ENCODE measurements around the gene C1orf53. TPM values are rescaled to one million over a fixed set of nuclear protein-coding genes. Genes with fewer than 3 reads are reported as not detected.
A peak's percentile ranks its signal among the peaks of the same experiment; 100 is the strongest.

Gene C1orf53
- total RNA-seq, 2 experiments from 2014 or later, result not detected

- Mint-ChIP-seq H3K27ac (no peak overlapping the region), H3K27me3 (peaks cover 92% of the 10 kb centered on the region), H3K9me3 (no peaks in the 10 kb centered on the region), H3K4me1 (ENCODE audit: low read depth) (peaks cover 57% of the 10 kb centered on the region), H3K36me3 (ENCODE audit: low read depth) (no peaks in the 10 kb centered on the region), H3K4me3 (peak overlapping the region; percentile 61)
- POLR2A ChIA-PET, result interaction anchor here (1.3 to 1.7 kb wide), 2 partner anchors 10 to 13 kb away, joined by 4 to 6 read pairs; no protein-coding TSS in a partner anchor
- no peak overlapping the region for H3K4me3 ChIP-seq (ENCODE audit: low read length)
- no peak overlapping the region for H3K27ac ChIP-seq (ENCODE audit: low read depth in 1 of 2, low read length in 2 of 2)
- H3K4me1 ChIP-seq (ENCODE audit: insufficient read depth, low read length), result peaks cover 58% of the 10 kb centered on the region
- ATAC-seq (ENCODE audit: poor library complexity) (no peak), DNase-seq (peak in 3 of 14 experiments; percentile 13 to 35 (median 20))
- H3K36me3 ChIP-seq (ENCODE audit: insufficient read depth, low read length), result no peaks in the 10 kb centered on the region
- intact Hi-C loops (cut with DNase I, micrococcal nuclease), result loop anchor here in 1 of 2 experiments (5.0 to 10.0 kb wide), 3 partner anchors 48 to 526 kb away; no protein-coding TSS in a partner anchor
- H3K27me3 ChIP-seq (ENCODE audit: control insufficient read depth in 1 of 2, insufficient read depth in 2 of 2, low read length in 2 of 2), result peaks cover 76 to 80% of the 10 kb centered on the region in 2 experiments
- peaks cover 0 to 35% of the 10 kb centered on the region in 2 experiments for H3K9me3 ChIP-seq (ENCODE audit: control insufficient read depth in 1 of 2, insufficient read depth in 1 of 2, low read length in 2 of 2)
- CTCF ChIA-PET, result no interaction called here
- TF ChIP-seq, protein P1, sequence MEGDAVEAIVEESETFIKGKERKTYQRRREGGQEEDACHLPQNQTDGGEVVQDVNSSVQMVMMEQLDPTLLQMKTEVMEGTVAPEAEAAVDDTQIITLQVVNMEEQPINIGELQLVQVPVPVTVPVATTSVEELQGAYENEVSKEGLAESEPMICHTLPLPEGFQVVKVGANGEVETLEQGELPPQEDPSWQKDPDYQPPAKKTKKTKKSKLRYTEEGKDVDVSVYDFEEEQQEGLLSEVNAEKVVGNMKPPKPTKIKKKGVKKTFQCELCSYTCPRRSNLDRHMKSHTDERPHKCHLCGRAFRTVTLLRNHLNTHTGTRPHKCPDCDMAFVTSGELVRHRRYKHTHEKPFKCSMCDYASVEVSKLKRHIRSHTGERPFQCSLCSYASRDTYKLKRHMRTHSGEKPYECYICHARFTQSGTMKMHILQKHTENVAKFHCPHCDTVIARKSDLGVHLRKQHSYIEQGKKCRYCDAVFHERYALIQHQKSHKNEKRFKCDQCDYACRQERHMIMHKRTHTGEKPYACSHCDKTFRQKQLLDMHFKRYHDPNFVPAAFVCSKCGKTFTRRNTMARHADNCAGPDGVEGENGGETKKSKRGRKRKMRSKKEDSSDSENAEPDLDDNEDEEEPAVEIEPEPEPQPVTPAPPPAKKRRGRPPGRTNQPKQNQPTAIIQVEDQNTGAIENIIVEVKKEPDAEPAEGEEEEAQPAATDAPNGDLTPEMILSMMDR (IDR thresholded peaks at IDR 0.05), result no peak
These were observed 18.1 kb downstream of the C1orf53 start for GRCh38 chr1:197920414-197921117.

- Histone ChIP-seq H3K27ac (ENCODE audit: low read depth in 1 of 2, low read length in 2 of 2) (no peak overlapping the region), H3K4me3 (ENCODE audit: low read length) (no peak overlapping the region), H3K27me3 (ENCODE audit: control insufficient read depth in 1 of 2, insufficient read depth in 2 of 2, low read length in 2 of 2) (peaks cover 68 to 76% of the 10 kb centered on the region in 2 experiments), H3K4me1 (ENCODE audit: insufficient read depth, low read length) (peaks cover 49% of the 10 kb centered on the region), H3K9me3 (ENCODE audit: control insufficient read depth in 1 of 2, insufficient read depth in 1 of 2, low read length in 2 of 2) (peaks cover 0 to 27% of the 10 kb centered on the region in 2 experiments), H3K36me3 (ENCODE audit: insufficient read depth, low read length) (no peaks in the 10 kb centered on the region)
- POLR2A ChIA-PET, result interaction anchor here (0.7 kb wide), 1 partner anchor 704 kb away, joined by 3 read pairs; no protein-coding TSS in a partner anchor
- Mint-ChIP-seq H3K4me3 (no peak overlapping the region), H3K4me1 (ENCODE audit: low read depth) (peaks cover 48% of the 10 kb centered on the region), H3K27me3 (peaks cover 92% of the 10 kb centered on the region), H3K36me3 (ENCODE audit: low read depth) (no peaks in the 10 kb centered on the region), H3K9me3 (no peaks in the 10 kb centered on the region), H3K27ac (no peak overlapping the region)
- DNase-seq, result no peak
- intact Hi-C loops (cut with DNase I, micrococcal nuclease), result loop anchor here in 1 of 2 experiments (5.0 to 10.0 kb wide), 3 partner anchors 49 to 527 kb away; no protein-coding TSS in a partner anchor
- CTCF ChIA-PET, result no interaction called here
- no peak for ATAC-seq (ENCODE audit: poor library complexity)
- TF ChIP-seq, protein P1 (IDR thresholded peaks at IDR 0.05), result no peak
These were observed 19.0 kb downstream of the C1orf53 start for GRCh38 chr1:197921235-197922069.

GRCh38 chr1:197922070-197922390, 19.6 kb downstream of the C1orf53 start:
- H3K36me3 Mint-ChIP-seq (ENCODE audit: low read depth), result no peaks in the 10 kb centered on the region
- Histone ChIP-seq H3K36me3 (ENCODE audit: insufficient read depth, low read length) (no peaks in the 10 kb centered on the region), H3K27ac (ENCODE audit: low read depth in 1 of 2, low read length in 2 of 2) (no peak overlapping the region), H3K4me1 (ENCODE audit: insufficient read depth, low read length) (peaks cover 43% of the 10 kb centered on the region), H3K9me3 (ENCODE audit: control insufficient read depth in 1 of 2, insufficient read depth in 1 of 2, low read length in 2 of 2) (peaks cover 0 to 27% of the 10 kb centered on the region in 2 experiments), H3K27me3 (ENCODE audit: control insufficient read depth in 1 of 2, insufficient read depth in 2 of 2, low read length in 2 of 2) (peaks cover 66 to 74% of the 10 kb centered on the region in 2 experiments), H3K4me3 (ENCODE audit: low read length) (no peak overlapping the region)
- TF ChIP-seq, protein P1 (IDR thresholded peaks at IDR 0.05), result no peak
- H3K27me3 Mint-ChIP-seq, result peaks cover 92% of the 10 kb centered on the region
- H3K27ac Mint-ChIP-seq, result no peak overlapping the region
- ChIA-PET POLR2A (no interaction called here), CTCF (no interaction called here)
- peaks cover 43% of the 10 kb centered on the region for H3K4me1 Mint-ChIP-seq (ENCODE audit: low read depth)
- DNase-seq, result no peak
- H3K9me3 Mint-ChIP-seq, result no peaks in the 10 kb centered on the region
- H3K4me3 Mint-ChIP-seq, result no peak overlapping the region
- intact Hi-C loops (cut with DNase I, micrococcal nuclease), result loop anchor here in 1 of 2 experiments (5.0 to 10.0 kb wide), 3 partner anchors 50 to 527 kb away; no protein-coding TSS in a partner anchor
- no peak for ATAC-seq (ENCODE audit: poor library complexity)

Data from CD4-positive, alpha-beta T cell (primary cell).